ENCODE results near the gene SUMO2. TPM values are rescaled to one million over a fixed set of nuclear protein-coding genes. Genes with fewer than 3 reads are reported as not detected.
"Not testable (repeated sequence)": the region's sequence is repeated elsewhere in the genome, so short reads cannot be mapped to it uniquely, and the experiment has no call there.

Gene SUMO2
- total RNA-seq, 1 experiment from 2014 or later: 616 TPM

GRCh38 chr17:75138519-75138918, 44.2 kb downstream of the SUMO2 start:
- H3K4me1 ChIP-seq (ENCODE audit: control insufficient read depth, insufficient read depth, low read length): no peaks in the 10 kb centered on the region
- H3K36me3 ChIP-seq (ENCODE audit: control insufficient read depth, insufficient read depth, low read length): peaks cover 21% of the 10 kb centered on the region
- no peaks in the 10 kb centered on the region for H3K9me3 ChIP-seq (ENCODE audit: control insufficient read depth, insufficient read depth, low read depth, low read length)
- ATAC-seq (no peak), DNase-seq (ENCODE audit: low read depth, low spot score) (no peak)
- no peak overlapping the region for H3K27ac ChIP-seq (ENCODE audit: low read length)
- no peak overlapping the region for H3K4me3 ChIP-seq (ENCODE audit: low read depth in 2 of 2, low read length in 2 of 2)
- ChIA-PET POLR2A (no interaction called here), CTCF (interaction anchor here (0.9 kb wide), 1 partner anchor 25 kb away, joined by 3 read pairs; no protein-coding TSS in a partner anchor)
- no peak for TF ChIP-seq CTCF (IDR thresholded peaks at IDR 0.05)
- no peak for TF ChIP-seq SIN3A (IDR thresholded peaks at IDR 0.05; ENCODE audit: borderline replicate concordance, insufficient read depth, low read depth, low read length)
- TF ChIP-seq, protein P1, sequence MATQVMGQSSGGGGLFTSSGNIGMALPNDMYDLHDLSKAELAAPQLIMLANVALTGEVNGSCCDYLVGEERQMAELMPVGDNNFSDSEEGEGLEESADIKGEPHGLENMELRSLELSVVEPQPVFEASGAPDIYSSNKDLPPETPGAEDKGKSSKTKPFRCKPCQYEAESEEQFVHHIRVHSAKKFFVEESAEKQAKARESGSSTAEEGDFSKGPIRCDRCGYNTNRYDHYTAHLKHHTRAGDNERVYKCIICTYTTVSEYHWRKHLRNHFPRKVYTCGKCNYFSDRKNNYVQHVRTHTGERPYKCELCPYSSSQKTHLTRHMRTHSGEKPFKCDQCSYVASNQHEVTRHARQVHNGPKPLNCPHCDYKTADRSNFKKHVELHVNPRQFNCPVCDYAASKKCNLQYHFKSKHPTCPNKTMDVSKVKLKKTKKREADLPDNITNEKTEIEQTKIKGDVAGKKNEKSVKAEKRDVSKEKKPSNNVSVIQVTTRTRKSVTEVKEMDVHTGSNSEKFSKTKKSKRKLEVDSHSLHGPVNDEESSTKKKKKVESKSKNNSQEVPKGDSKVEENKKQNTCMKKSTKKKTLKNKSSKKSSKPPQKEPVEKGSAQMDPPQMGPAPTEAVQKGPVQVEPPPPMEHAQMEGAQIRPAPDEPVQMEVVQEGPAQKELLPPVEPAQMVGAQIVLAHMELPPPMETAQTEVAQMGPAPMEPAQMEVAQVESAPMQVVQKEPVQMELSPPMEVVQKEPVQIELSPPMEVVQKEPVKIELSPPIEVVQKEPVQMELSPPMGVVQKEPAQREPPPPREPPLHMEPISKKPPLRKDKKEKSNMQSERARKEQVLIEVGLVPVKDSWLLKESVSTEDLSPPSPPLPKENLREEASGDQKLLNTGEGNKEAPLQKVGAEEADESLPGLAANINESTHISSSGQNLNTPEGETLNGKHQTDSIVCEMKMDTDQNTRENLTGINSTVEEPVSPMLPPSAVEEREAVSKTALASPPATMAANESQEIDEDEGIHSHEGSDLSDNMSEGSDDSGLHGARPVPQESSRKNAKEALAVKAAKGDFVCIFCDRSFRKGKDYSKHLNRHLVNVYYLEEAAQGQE (IDR thresholded peaks at IDR 0.05; ENCODE audit: insufficient read depth in 1 of 2, low read depth in 2 of 2, low read length in 1 of 2): no peak
- no peak for TF ChIP-seq TCF7L2 (IDR thresholded peaks at IDR 0.05; ENCODE audit: low read depth, low read length)
- no peak for TF ChIP-seq POLR2AphosphoS5 (IDR thresholded peaks at IDR 0.05; ENCODE audit: low read depth, low read length)
- intact Hi-C loops (cut with micrococcal nuclease; ENCODE audit: unreplicated experiment) (no loop called here), in situ Hi-C loops (cut with HindIII; ENCODE audit: low pct_unique_long_range_greater_than_20kb, low sequenced_read_pairs) (no loop called here)
- no TSS peak for BruUV-seq (replicated peaks)
- H3K27me3 ChIP-seq (ENCODE audit: control insufficient read depth, insufficient read depth, low read length): no peaks in the 10 kb centered on the region

GRCh38 chr17:75137762-75138161, 45.0 kb downstream of the SUMO2 start:
- BruUV-seq (replicated peaks); ATAC-seq; H3K4me3 ChIP-seq (ENCODE audit: low read depth in 2 of 2, low read length in 2 of 2); H3K9me3 ChIP-seq (ENCODE audit: control insufficient read depth, insufficient read depth, low read depth, low read length); H3K27me3 ChIP-seq (ENCODE audit: control insufficient read depth, insufficient read depth, low read length); DNase-seq (ENCODE audit: low read depth, low spot score); in situ Hi-C loops (cut with HindIII; ENCODE audit: low pct_unique_long_range_greater_than_20kb, low sequenced_read_pairs); H3K4me1 ChIP-seq (ENCODE audit: control insufficient read depth, insufficient read depth, low read length); H3K27ac ChIP-seq (ENCODE audit: low read length); intact Hi-C loops (cut with micrococcal nuclease; ENCODE audit: unreplicated experiment): not testable (repeated sequence)
- H3K36me3 ChIP-seq (ENCODE audit: control insufficient read depth, insufficient read depth, low read length): peaks cover 17% of the 10 kb centered on the region
- CTCF ChIA-PET: interaction anchor here (0.9 kb wide), 1 partner anchor 24 kb away, joined by 3 read pairs; no protein-coding TSS in a partner anchor
- POLR2A ChIA-PET: interaction anchor here (0.7 kb wide), 1 partner anchor 125 kb away, joined by 5 read pairs; the partner anchor contains the start of gene MRPL58

DNA sequence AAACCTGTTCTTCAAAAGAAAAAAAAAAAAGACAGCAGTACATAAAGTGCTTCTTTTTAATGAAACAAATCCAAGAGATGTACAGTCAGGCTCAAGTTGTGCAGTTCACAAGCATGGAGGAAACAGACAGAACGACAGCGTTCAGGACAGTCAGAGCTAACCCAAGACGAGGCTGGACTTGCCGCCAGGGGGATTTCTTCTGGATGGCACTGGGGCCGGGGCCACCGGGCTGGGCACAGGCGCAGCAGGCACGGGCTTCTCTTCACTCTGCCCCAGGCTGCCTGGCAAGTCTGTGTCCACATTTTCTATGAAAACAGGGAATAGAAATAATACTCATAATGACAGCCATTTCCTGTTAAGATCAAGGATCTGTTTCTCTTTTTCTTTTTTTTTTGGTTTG, 46.8 kb downstream of the SUMO2 start:
- in situ Hi-C loops (cut with HindIII; ENCODE audit: low pct_unique_long_range_greater_than_20kb, low sequenced_read_pairs) (no loop called here), intact Hi-C loops (cut with micrococcal nuclease; ENCODE audit: unreplicated experiment) (no loop called here)
- no peak for DNase-seq (ENCODE audit: low read depth, low spot score)
- ATAC-seq: no peak
- H3K27me3 ChIP-seq (ENCODE audit: control insufficient read depth, insufficient read depth, low read length): no peaks in the 10 kb centered on the region
- H3K9me3 ChIP-seq (ENCODE audit: control insufficient read depth, insufficient read depth, low read depth, low read length): no peaks in the 10 kb centered on the region
- TF ChIP-seq POLR2AphosphoS5 (IDR thresholded peaks at IDR 0.05; ENCODE audit: low read depth, low read length): peak; percentile 37; the same call in 1 of the 2 replicates
- no peak for TF ChIP-seq TCF7L2 (IDR thresholded peaks at IDR 0.05; ENCODE audit: low read depth, low read length)
- no TSS peak for BruUV-seq (replicated peaks)
- no peak overlapping the region for H3K4me3 ChIP-seq (ENCODE audit: low read depth in 2 of 2, low read length in 2 of 2)
- H3K36me3 ChIP-seq (ENCODE audit: control insufficient read depth, insufficient read depth, low read length): peaks cover 15% of the 10 kb centered on the region
- ChIA-PET CTCF (interaction anchor here (0.7 kb wide), 1 partner anchor 9 kb away, joined by 4 read pairs; no protein-coding TSS in a partner anchor), POLR2A (no interaction called here)
- H3K27ac ChIP-seq (ENCODE audit: low read length): no peak overlapping the region
- 0 out of 2 replicates have a peak, but pooled peaks cover 4% of the 10 kb centered on the region for H3K4me1 ChIP-seq (ENCODE audit: control insufficient read depth, insufficient read depth, low read length)
